HepG2 (cell line): Measurements from ENCODE around the gene NME1. TPM values are rescaled to one million over a fixed set of nuclear protein-coding genes. Genes with fewer than 3 reads are reported as not detected.

Experiments
- ARHGAP35 ChIP-seq: sonication (generic); formaldehyde crosslinking; IDR thresholded peaks from 2 replicates; pipeline ENCODE4 v1.9.0; 2022; ENCODE audit warnings: mild to moderate bottlenecking, inconsistent platforms, moderate library complexity, missing genetic modification reagents, borderline replicate concordance
- CREB3 ChIP-seq: sonication (generic); formaldehyde crosslinking; IDR thresholded peaks from 2 replicates; pipeline ENCODE4 v1.5.0; 2020; ENCODE audit warnings: missing genetic modification reagents
- EZH2 ChIP-seq: conservative IDR thresholded peaks from 2 replicates; pipeline ENCODE4 v1.6.1; 2012; ENCODE audit warnings: mild to moderate bottlenecking, low read depth, low read length, moderate library complexity
- FOSL2 ChIP-seq: sonication (generic); formaldehyde crosslinking; IDR thresholded peaks from 2 replicates; pipeline ENCODE4 v1.4.0; 2020; ENCODE audit warnings: missing genetic modification reagents
- GABPB1 ChIP-seq: IDR thresholded peaks from 2 replicates; pipeline ENCODE4 v1.6.1; 2016; ENCODE audit warnings: mild to moderate bottlenecking, missing genetic modification reagents, moderate library complexity, missing compliant biosample characterization
- GPBP1L1 ChIP-seq: sonication (generic); formaldehyde crosslinking; IDR thresholded peaks from 2 replicates; pipeline ENCODE4 v1.5.0; 2020; ENCODE audit warnings: mild to moderate bottlenecking, missing genetic modification reagents
- HNF4G ChIP-seq, 2 experiments: sonication (generic) in 1 of 2; formaldehyde crosslinking in 1 of 2; IDR thresholded peaks; 2 replicates each; pipeline versions ENCODE4 v1.4.0 to v1.6.1; 2011 to 2020; ENCODE audit warnings: borderline replicate concordance in 2 of 2, low read depth in 2 of 2, mild to moderate bottlenecking in 2 of 2, low read length in 1 of 2, missing genetic modification reagents in 1 of 2, moderate library complexity in 1 of 2
- KAT8 ChIP-seq: IDR thresholded peaks from 2 replicates; pipeline ENCODE4 v1.6.1; 2016; ENCODE audit warnings: missing genetic modification reagents, missing compliant biosample characterization
- KDM3A ChIP-seq: IDR thresholded peaks from 2 replicates; pipeline ENCODE4 v1.6.1; 2018; ENCODE audit warnings: low read depth, missing compliant biosample characterization
- MTA3 ChIP-seq: sonication (generic); formaldehyde crosslinking; IDR thresholded peaks from 2 replicates; pipeline ENCODE4 v1.4.0; 2020; ENCODE audit warnings: missing genetic modification reagents
- MYC ChIP-seq: sonication (generic); formaldehyde crosslinking; IDR thresholded peaks from 2 replicates; pipeline ENCODE4 v1.9.0; 2021; ENCODE audit warnings: missing genetic modification reagents, borderline replicate concordance
- NKX3-1 ChIP-seq: sonication (generic); formaldehyde crosslinking; IDR thresholded peaks from 2 replicates; pipeline ENCODE4 v1.5.0; 2020; ENCODE audit warnings: missing genetic modification reagents
- RELA ChIP-seq: sonication (generic); formaldehyde crosslinking; IDR thresholded peaks from 2 replicates; pipeline ENCODE4 v1.4.0; 2020; ENCODE audit warnings: missing genetic modification reagents
- RFX1 ChIP-seq: fragments of 450-650 bp; IDR thresholded peaks from 2 replicates; pipeline ENCODE4 v1.6.1; 2017
- RFXAP ChIP-seq: sonication (generic); formaldehyde crosslinking; IDR thresholded peaks from 2 replicates; pipeline ENCODE4 v1.4.0; 2020; ENCODE audit warnings: missing genetic modification reagents, borderline replicate concordance
- RXRB ChIP-seq: IDR thresholded peaks from 2 replicates; pipeline ENCODE4 v1.6.1; 2016; ENCODE audit warnings: borderline replicate concordance, missing genetic modification reagents, missing compliant biosample characterization
- SOX6 ChIP-seq, 2 experiments: fragments of 450-650 bp in 1 of 2; sonication (generic) in 1 of 2; formaldehyde crosslinking in 1 of 2; IDR thresholded peaks; 2 replicates each; pipeline versions ENCODE4 v1.4.0 to v1.6.1; 2017 to 2020; ENCODE audit warnings: antibody characterized with exemption in 1 of 2, mild to moderate bottlenecking in 1 of 2, missing genetic modification reagents in 1 of 2
- YY1 ChIP-seq: IDR thresholded peaks from 2 replicates; pipeline ENCODE4 v1.6.1; 2011; ENCODE audit warnings: low read length, low read depth, moderate library complexity, mild to moderate bottlenecking; ENCODE audit not compliant: insufficient read depth, insufficient replicate concordance
- ZBTB38 ChIP-seq: sonication (generic); formaldehyde crosslinking; IDR thresholded peaks from 2 replicates; pipeline ENCODE4 v1.5.1; 2020; ENCODE audit warnings: mild to moderate bottlenecking, missing genetic modification reagents
- ZEB1 ChIP-seq: IDR thresholded peaks from 2 replicates; pipeline ENCODE4 v1.6.1; 2012; ENCODE audit warnings: mild to moderate bottlenecking, low read depth, inconsistent platforms; ENCODE audit not compliant: insufficient replicate concordance
- ZFAT ChIP-seq: sonication (generic); formaldehyde crosslinking; conservative IDR thresholded peaks from 2 replicates; pipeline ENCODE4 v1.8.1; 2023; ENCODE audit warnings: missing genetic modification reagents, inconsistent platforms
- ZNF121 ChIP-seq: sonication (generic); formaldehyde crosslinking; IDR thresholded peaks from 2 replicates; pipeline ENCODE4 v1.5.0; 2020; ENCODE audit warnings: mild to moderate bottlenecking, missing genetic modification reagents
- ZNF18 ChIP-seq: sonication (generic); formaldehyde crosslinking; IDR thresholded peaks from 2 replicates; pipeline ENCODE4 v1.8.0; 2022; ENCODE audit warnings: mild to moderate bottlenecking, missing genetic modification reagents; ENCODE audit not compliant: insufficient replicate concordance
- ZNF557 ChIP-seq: sonication (generic); formaldehyde crosslinking; IDR thresholded peaks from 2 replicates; pipeline ENCODE4 v1.4.0; 2020; ENCODE audit warnings: missing genetic modification reagents
- ZNF562 ChIP-seq: sonication (generic); formaldehyde crosslinking; IDR thresholded peaks from 2 replicates; pipeline ENCODE4 v1.8.0; 2022; ENCODE audit warnings: missing genetic modification reagents, borderline replicate concordance
- ZNF746 ChIP-seq: sonication (generic); formaldehyde crosslinking; IDR thresholded peaks from 2 replicates; pipeline ENCODE4 v1.8.0; 2022; ENCODE audit warnings: mild to moderate bottlenecking, missing genetic modification reagents
- ZZZ3 ChIP-seq: sonication (generic); formaldehyde crosslinking; IDR thresholded peaks from 2 replicates; pipeline ENCODE4 v1.4.0; 2020; ENCODE audit warnings: missing genetic modification reagents, mild to moderate bottlenecking, borderline replicate concordance
- polyA plus RNA-seq, 8 experiments: library from polyadenylated mRNA; depleted of rRNA in 3 of 8; stranded (reverse) in 7 of 8; unstranded in 1 of 8; fragments of >200 nt; fragmentation: Illumina TruSeq in 4 of 8; extraction: Trizol in 4 of 8; gene quantifications; 2 replicates each; pipeline versions ENCODE4 v1.2.1 to v1.2.3, GENCODE V29; 2011 to 2016; ENCODE audit warnings: low read depth in 4 of 8, missing spikeins in 1 of 8, mixed read lengths in 1 of 8; ENCODE audit not compliant: insufficient read depth in 1 of 8
- total RNA-seq, 5 experiments: library from RNA; depleted of rRNA; stranded (reverse); fragments of >200 nt; fragmentation: Illumina TruSeq; extraction: Trizol; gene quantifications; 2 replicates each; pipeline ENCODE4 v1.2.3, GENCODE V29; 2016; ENCODE audit warnings: low read depth in 1 of 5

NME1 gene
- total and polyA plus RNA-seq, 2 of the 13 experiments (the other 11 are each of a cell fraction or from before 2014, with no cell fraction given), result 295 to 516 TPM

GRCh38 chr17:51166198-51166986 lies 13.0 kb downstream of the NME1 start, which contains the start of gene NME2 (continued):
- peak; percentile 3 for TF ChIP-seq ZNF18 (CRISPR knock-in tag)
- no peak for TF ChIP-seq ZNF746 (CRISPR knock-in tag)
- TF ChIP-seq RXRB (CRISPR knock-in tag), result no peak
- peak; percentile 12; the same call in 1 of the 2 replicates for TF ChIP-seq FOSL2 (CRISPR knock-in tag)
- no peak for TF ChIP-seq SOX6 (IDR thresholded peaks at IDR 0.05)
- TF ChIP-seq SOX6 (CRISPR knock-in tag; IDR thresholded peaks at IDR 0.05), result peak; percentile 38; the same call in 1 of the 2 replicates
- TF ChIP-seq ARHGAP35, result 0 out of 2 replicates have a peak, but pooled peaks have one; percentile 7
- TF ChIP-seq ZBTB38, result no peak
- no peak for TF ChIP-seq EZH2
- TF ChIP-seq ZFAT (CRISPR knock-in tag), result no peak
- peak; percentile 76; the same call in 1 of the 2 replicates for TF ChIP-seq RELA (CRISPR knock-in tag)
- TF ChIP-seq MTA3 (CRISPR knock-in tag), result no peak
- TF ChIP-seq KDM3A (CRISPR knock-in tag), result peak; percentile 19; the same call in 1 of the 2 replicates
- TF ChIP-seq YY1, result no peak
- TF ChIP-seq ZNF557 (CRISPR knock-in tag), result no peak
- TF ChIP-seq KAT8 (CRISPR knock-in tag), result peak; percentile 66
- no peak for TF ChIP-seq HNF4G (IDR thresholded peaks at IDR 0.05; ENCODE audit: borderline replicate concordance, low read depth, low read length)
- TF ChIP-seq HNF4G (CRISPR knock-in tag; IDR thresholded peaks at IDR 0.05; ENCODE audit: borderline replicate concordance, low read depth), result no peak
- TF ChIP-seq RFXAP (CRISPR knock-in tag), result peak; percentile 19; the same call in 1 of the 2 replicates
- no peak for TF ChIP-seq ZZZ3 (CRISPR knock-in tag)
- peak; percentile 74; the same call in 1 of the 2 replicates for TF ChIP-seq ZNF562
- peak; percentile 50; the same call in 1 of the 2 replicates for TF ChIP-seq CREB3
- TF ChIP-seq RFX1, result no peak
- TF ChIP-seq ZEB1, result peak; percentile 37
- TF ChIP-seq MYC (CRISPR knock-in tag), result peak; percentile 96
- TF ChIP-seq NKX3-1, result no peak; the same call in 1 of the 2 replicates
- no peak; the same call in 1 of the 2 replicates for TF ChIP-seq ZNF121 (CRISPR knock-in tag)
- no peak for TF ChIP-seq GPBP1L1
- TF ChIP-seq GABPB1 (CRISPR knock-in tag), result peak; percentile 82
